B cell (primary cell): ENCODE data around the gene ASTN2. TPM values are rescaled to one million over a fixed set of nuclear protein-coding genes. Genes with fewer than 3 reads are reported as not detected.

Experiments used
- ATAC-seq: fragments of 200-7000 bp; cut with Tn5 transposase; one replicate; pipeline ENCODE4 v1.10.0; 2021; ENCODE audit warnings: low read depth, mild to moderate bottlenecking, moderate number of reproducible peaks, moderate library complexity
- CTCF ChIA-PET: fragments of 350-600 bp; sonication (Branson Sonifier 250); formaldehyde crosslinking; loops from one replicate; lab custom pipeline; 2021; ENCODE audit warnings: antibody characterized with exemption, inconsistent platforms; lab: Charles Lee
- POLR2A ChIA-PET: fragments of 350-600 bp; sonication (Branson Sonifier 250); formaldehyde crosslinking; loops from one replicate; lab custom pipeline; 2021; ENCODE audit warnings: antibody characterized with exemption; lab: Charles Lee
- DNase-seq: peaks from one replicate; pipeline ENCODE4 v3.0.0; 2013
- H2AFZ ChIP-seq: 2 replicates; pipeline ENCODE4 v1.6.1; 2012; ENCODE audit warnings: mild to moderate bottlenecking, low read depth, low read length; ENCODE audit not compliant: insufficient read depth, poor library complexity, severe bottlenecking
- H3K27ac ChIP-seq, 2 donors: 1 replicate in 1 of 2; 2 replicates in 1 of 2; pipeline ENCODE4 v1.5.1; 2012 to 2013; ENCODE audit warnings: low read length in 2 of 2, mild to moderate bottlenecking in 2 of 2, moderate library complexity in 1 of 2
- H3K27me3 ChIP-seq, 4 experiments: fragments of 200-600 bp in 1 of 4; sonication (generic) in 1 of 4; replicated peaks in 1 of 4; 1 replicate in 2 of 4; 2 replicates in 2 of 4; pipeline versions ENCODE4 v1.6.1 to v1.7.0; 2013 to 2016; ENCODE audit warnings: low read length in 3 of 4, mild to moderate bottlenecking in 2 of 4, mixed read lengths in 1 of 4, moderate library complexity in 1 of 4; ENCODE audit not compliant: insufficient read depth in 4 of 4, control insufficient read depth in 3 of 4; ENCODE audit errors: control extremely low read depth in 1 of 4
- H3K36me3 ChIP-seq, 2 experiments: replicated peaks in 1 of 2; 1 replicate in 1 of 2; 2 replicates in 1 of 2; pipeline versions ENCODE4 v1.6.1 to v1.7.1; 2013; ENCODE audit warnings: low read length in 1 of 2; ENCODE audit not compliant: insufficient read depth in 2 of 2, control insufficient read depth in 1 of 2; ENCODE audit errors: control extremely low read depth in 1 of 2, extremely low read depth in 1 of 2
- H3K4me1 ChIP-seq, 2 donors: fragments of 200-600 bp in 1 of 2; sonication (generic) in 1 of 2; 1 replicate in 1 of 2; 2 replicates in 1 of 2; pipeline versions ENCODE4 v1.5.1 to v1.6.1; 2013 to 2017; ENCODE audit warnings: low read length in 2 of 2; ENCODE audit not compliant: control insufficient read depth in 2 of 2, insufficient read depth in 2 of 2
- H3K4me2 ChIP-seq: replicated peaks from 2 replicates; pipeline ENCODE3; 2012; ENCODE audit warnings: mild to moderate bottlenecking, low read depth, low read length; ENCODE audit not compliant: poor library complexity, severe bottlenecking
- H3K4me3 ChIP-seq, 5 experiments: fragments of 200-600 bp in 1 of 5; sonication (generic) in 1 of 5; 1 replicate in 3 of 5; 2 replicates in 2 of 5; pipeline versions ENCODE4 v1.5.1 to v1.7.0; 2011 to 2016; ENCODE audit warnings: low read length in 4 of 5, mild to moderate bottlenecking in 4 of 5, low read depth in 2 of 5, control low read depth in 1 of 5, moderate library complexity in 1 of 5; ENCODE audit not compliant: insufficient read depth in 1 of 5; ENCODE audit errors: control extremely low read depth in 1 of 5, extremely low read depth in 1 of 5
- H3K79me2 ChIP-seq: fragments of 200-600 bp; sonication (generic); one replicate; pipeline ENCODE4 v1.6.0; 2016; ENCODE audit warnings: low read length; ENCODE audit not compliant: control insufficient read depth, insufficient read depth
- H3K9ac ChIP-seq: fragments of 200-600 bp; sonication (generic); 2 replicates; pipeline ENCODE4 v1.6.1; 2017; ENCODE audit warnings: mild to moderate bottlenecking, low read length, moderate library complexity
- H3K9me3 ChIP-seq, 3 donors: one replicate each; pipeline versions ENCODE4 v1.6.1 to v1.7.1; 2013; ENCODE audit warnings: low read length in 2 of 3; ENCODE audit not compliant: control insufficient read depth in 2 of 3, insufficient read depth in 1 of 3; ENCODE audit errors: control extremely low read depth in 1 of 3
- H4K20me1 ChIP-seq: 2 replicates; pipeline ENCODE4 v1.6.0; 2012; ENCODE audit warnings: mild to moderate bottlenecking, low read length; ENCODE audit not compliant: insufficient read depth, control insufficient read depth, poor library complexity, severe bottlenecking
- H3K27ac Mint-ChIP-seq: one replicate; pipeline ENCODE4 v1.8.0; 2021; ENCODE audit warnings: mixed read lengths
- H3K27me3 Mint-ChIP-seq: one replicate; pipeline ENCODE4 v1.8.0; 2021; ENCODE audit warnings: mixed read lengths
- H3K4me1 Mint-ChIP-seq: one replicate; pipeline ENCODE4 v1.8.0; 2021; ENCODE audit warnings: mixed read lengths
- H3K4me3 Mint-ChIP-seq: one replicate; pipeline ENCODE4 v1.8.0; 2021; ENCODE audit warnings: mixed read lengths
- H3K9me3 Mint-ChIP-seq: one replicate; pipeline ENCODE4 v1.8.0; 2022; ENCODE audit warnings: mixed read lengths; ENCODE audit not compliant: insufficient read depth
- EZH2 ChIP-seq: IDR thresholded peaks from 2 replicates; pipeline ENCODE4 v1.6.1; 2012; ENCODE audit warnings: borderline replicate concordance, low read depth, mild to moderate bottlenecking, moderate library complexity, low read length; ENCODE audit not compliant: insufficient read depth, poor library complexity, severe bottlenecking
- WGBS: methylation state at CpG from one replicate; pipeline ENCODE4 v1.1.5; 2013; ENCODE audit warnings: missing lambda C conversion rate; ENCODE audit not compliant: insufficient coverage; 5-methylcytosine and 5-hydroxymethylcytosine counted together
- intact Hi-C: fragments of 100-400 bp; cut with micrococcal nuclease; formaldehyde crosslinking; loops from one replicate; pipeline ENCODE4 v1.10.0; 2022
- polyA plus RNA-seq: library from polyadenylated mRNA; depleted of rRNA; stranded (reverse); fragments of >200 nt; gene quantifications from 2 replicates; pipeline ENCODE4 v1.2.3, GENCODE V29; 2012
- total RNA-seq, 2 donors: library from RNA; stranded (reverse); fragments of 120-200 nt in 1 of 2; gene quantifications; 1 replicate in 1 of 2; 2 replicates in 1 of 2; pipeline versions ENCODE4 v1.2.3 to v1.2.4, GENCODE V29; 2013 to 2022
- TF ChIP-seq, protein P1 (sequence below): fragments of 200-600 bp; IDR thresholded peaks from one replicate; pipeline ENCODE4 v1.8.0; 2022; ENCODE audit warnings: antibody characterized with exemption, mild to moderate bottlenecking

The ASTN2 gene
- total and polyA plus RNA-seq, 2 donors (not counting 1 experiment from before 2014, with no cell fraction given), result 1.2 to 3.6 TPM

DNA sequence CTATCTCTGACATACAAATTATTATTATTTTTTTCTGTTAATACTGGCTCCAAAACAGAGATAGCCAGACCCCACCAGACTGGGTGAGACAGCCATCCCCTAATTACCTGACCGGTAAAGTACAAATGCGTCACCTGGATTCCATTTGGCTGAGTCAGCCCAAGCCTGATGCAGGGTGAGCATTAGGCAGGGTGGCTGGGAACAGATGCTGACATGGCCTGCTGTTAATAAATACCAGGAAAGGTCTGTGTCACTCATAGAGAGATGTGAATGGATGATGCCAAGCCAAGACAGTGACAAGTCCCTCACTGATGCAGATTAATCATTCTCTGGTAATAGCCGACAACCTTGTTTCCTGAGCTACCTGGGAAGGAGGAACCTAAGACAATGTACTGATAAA is 544.3 kb downstream of the ASTN2 start:
- peaks cover 0 to 4% (median 0%) of the 10 kb centered on the region in 3 donors for H3K9me3 ChIP-seq
- DNase-seq (no peak), ATAC-seq (no peak)
- Mint-ChIP-seq H3K27me3 (no peaks in the 10 kb centered on the region), H3K9me3 (no peaks in the 10 kb centered on the region), H3K4me3 (no peak overlapping the region), H3K27ac (no peak overlapping the region), H3K4me1 (no peaks in the 10 kb centered on the region)
- POLR2A ChIA-PET, result no interaction called here
- no peaks in the 10 kb centered on the region for H4K20me1 ChIP-seq
- H3K4me2 ChIP-seq, result no peak overlapping the region
- no peaks in the 10 kb centered on the region for H3K4me1 ChIP-seq
- no peak overlapping the region for H3K9ac ChIP-seq
- no peak overlapping the region for H2AFZ ChIP-seq
- H3K36me3 ChIP-seq, result no peaks in the 10 kb centered on the region
- CTCF ChIA-PET, result no interaction called here
- H3K27me3 ChIP-seq, result no peaks in the 10 kb centered on the region
- no peaks in the 10 kb centered on the region for H3K79me2 ChIP-seq
- intact Hi-C loops, result no loop called here
- no peak overlapping the region for H3K27ac ChIP-seq
- no peak overlapping the region for H3K4me3 ChIP-seq
- no peak for TF ChIP-seq EZH2
- TF ChIP-seq, protein P1, sequence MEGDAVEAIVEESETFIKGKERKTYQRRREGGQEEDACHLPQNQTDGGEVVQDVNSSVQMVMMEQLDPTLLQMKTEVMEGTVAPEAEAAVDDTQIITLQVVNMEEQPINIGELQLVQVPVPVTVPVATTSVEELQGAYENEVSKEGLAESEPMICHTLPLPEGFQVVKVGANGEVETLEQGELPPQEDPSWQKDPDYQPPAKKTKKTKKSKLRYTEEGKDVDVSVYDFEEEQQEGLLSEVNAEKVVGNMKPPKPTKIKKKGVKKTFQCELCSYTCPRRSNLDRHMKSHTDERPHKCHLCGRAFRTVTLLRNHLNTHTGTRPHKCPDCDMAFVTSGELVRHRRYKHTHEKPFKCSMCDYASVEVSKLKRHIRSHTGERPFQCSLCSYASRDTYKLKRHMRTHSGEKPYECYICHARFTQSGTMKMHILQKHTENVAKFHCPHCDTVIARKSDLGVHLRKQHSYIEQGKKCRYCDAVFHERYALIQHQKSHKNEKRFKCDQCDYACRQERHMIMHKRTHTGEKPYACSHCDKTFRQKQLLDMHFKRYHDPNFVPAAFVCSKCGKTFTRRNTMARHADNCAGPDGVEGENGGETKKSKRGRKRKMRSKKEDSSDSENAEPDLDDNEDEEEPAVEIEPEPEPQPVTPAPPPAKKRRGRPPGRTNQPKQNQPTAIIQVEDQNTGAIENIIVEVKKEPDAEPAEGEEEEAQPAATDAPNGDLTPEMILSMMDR, result no peak
- WGBS, result 94% methylated on average over 3 of the region's 3 CpGs

DNA sequence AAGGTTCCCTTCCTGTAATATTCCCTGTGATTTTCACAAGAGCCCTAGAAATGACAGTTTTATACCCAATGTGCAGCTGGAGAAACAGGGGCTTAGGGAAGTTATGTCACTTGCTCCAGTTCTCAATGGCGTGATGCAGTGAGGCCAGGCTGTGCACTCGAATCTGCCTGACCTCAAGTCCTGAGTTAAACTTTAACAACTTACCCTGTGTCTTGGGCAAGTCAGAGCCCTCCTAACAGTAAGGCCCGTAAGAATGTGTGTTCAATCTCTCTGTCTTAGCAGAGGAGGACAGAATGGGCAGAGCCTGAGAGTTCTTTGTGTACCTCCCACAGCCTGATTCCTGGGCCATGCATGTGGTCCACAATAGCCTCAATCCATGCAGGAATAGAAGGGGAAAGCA is 546.7 kb downstream of the ASTN2 start:
- no peak overlapping the region for H3K4me3 Mint-ChIP-seq
- H3K9me3 Mint-ChIP-seq, result no peaks in the 10 kb centered on the region
- peaks cover 5% of the 10 kb centered on the region for H3K27me3 Mint-ChIP-seq
- DNase-seq (no peak), ATAC-seq (no peak)
- Histone ChIP-seq H3K79me2 (no peaks in the 10 kb centered on the region), H4K20me1 (no peaks in the 10 kb centered on the region), H3K36me3 (no peaks in the 10 kb centered on the region), H3K4me3 (no peak overlapping the region), H3K9ac (no peak overlapping the region), H3K4me2 (no peak overlapping the region), H3K9me3 (peaks cover 0 to 6% (median 0%) of the 10 kb centered on the region in 3 donors), H2AFZ (no peak overlapping the region), H3K27me3 (no peaks in the 10 kb centered on the region), H3K4me1 (no peaks in the 10 kb centered on the region), H3K27ac (no peak overlapping the region)
- TF ChIP-seq EZH2, result no peak
- TF ChIP-seq, protein P1, result no peak
- intact Hi-C loops, result no loop called here
- H3K27ac Mint-ChIP-seq, result no peak overlapping the region
- ChIA-PET POLR2A (no interaction called here), CTCF (no interaction called here)
- 73% methylated on average over 2 of the region's 3 CpGs for WGBS
- H3K4me1 Mint-ChIP-seq, result no peaks in the 10 kb centered on the region
